ENCODE data around the gene SELENBP1.
A peak's percentile ranks its signal among the peaks of the same experiment; 100 is the strongest.

The SELENBP1 gene

GRCh38 chr1:151346769-151347522 is 25.6 kb downstream of the SELENBP1 start, which contains the start of gene RFX5:
RFX5 (minus strand) TSS chr1:151347252; CDS start chr1:151346320, 932 bp downstream.
- peak within 1 kb of the TSS; percentile 74 for H3K4me3 ChIP-seq (ENCODE audit: low read depth, low read length)
- peak; percentile 87 for DNase-seq (ENCODE audit: low read depth)

- H3K4me3 ChIP-seq (ENCODE audit: low read depth, low read length): peak overlapping the region; percentile 74
- no peak for DNase-seq (ENCODE audit: low read depth)
These were observed 26.3 kb downstream of the SELENBP1 start for GRCh38 chr1:151346082-151346768.

GRCh38 chr1:151344291-151344690 is 28.2 kb downstream of the SELENBP1 start:
- no peak for DNase-seq (ENCODE audit: low read depth)
- no peak overlapping the region for H3K4me3 ChIP-seq (ENCODE audit: low read depth, low read length)

- no peak for DNase-seq (ENCODE audit: low read depth)
These were observed 28.9 kb downstream of the SELENBP1 start for GRCh38 chr1:151343587-151343986.

GRCh38 chr1:151342569-151342968 is 29.9 kb downstream of the SELENBP1 start:
- DNase-seq (ENCODE audit: low read depth): no peak
- no peak overlapping the region for H3K4me3 ChIP-seq (ENCODE audit: low read depth, low read length)

More at GRCh38 chr1:151343587-151343986, 28.9 kb downstream of the SELENBP1 start:
- H3K4me3 ChIP-seq (ENCODE audit: low read depth, low read length): no peak overlapping the region

- no peak overlapping the region for H3K4me3 ChIP-seq (ENCODE audit: low read depth, low read length)
- DNase-seq (ENCODE audit: low read depth): no peak
These were observed 30.5 kb downstream of the SELENBP1 start for GRCh38 chr1:151342021-151342420.

- no peak overlapping the region for H3K4me3 ChIP-seq (ENCODE audit: low read depth, low read length)
- DNase-seq (ENCODE audit: low read depth): peak; percentile 51
These were observed 31.4 kb downstream of the SELENBP1 start for GRCh38 chr1:151340870-151341754.

GRCh38 chr1:151336556-151336955 is 35.9 kb downstream of the SELENBP1 start:
- no peak for DNase-seq (ENCODE audit: low read depth)
- no peak overlapping the region for H3K4me3 ChIP-seq (ENCODE audit: low read depth, low read length)

GRCh38 chr1:151334822-151335221 is 37.7 kb downstream of the SELENBP1 start:
- DNase-seq (ENCODE audit: low read depth): no peak
- H3K4me3 ChIP-seq (ENCODE audit: low read depth, low read length): no peak overlapping the region

GRCh38 chr1:151327903-151328674 is 44.4 kb downstream of the SELENBP1 start:
- peak overlapping the region; percentile 74 for H3K4me3 ChIP-seq (ENCODE audit: low read depth, low read length)
- no peak for DNase-seq (ENCODE audit: low read depth)

- DNase-seq (ENCODE audit: low read depth): peak; percentile 90
- peak within 1 kb of the TSS; percentile 74 for H3K4me3 ChIP-seq (ENCODE audit: low read depth, low read length)
These were observed 45.1 kb downstream of the SELENBP1 start, which contains the start of gene PI4KB for GRCh38 chr1:151327223-151327902. PI4KB (minus strand) TSS chr1:151327416; CDS start chr1:151316481, 10,935 bp downstream.

- no peak for DNase-seq (ENCODE audit: low read depth)
- peak overlapping the region; percentile 74 for H3K4me3 ChIP-seq (ENCODE audit: low read depth, low read length)
These were observed 45.8 kb downstream of the SELENBP1 start for GRCh38 chr1:151326619-151327222.

GRCh38 chr1:151325646-151326429 is 46.7 kb downstream of the SELENBP1 start:
- peak overlapping the region; percentile 74 for H3K4me3 ChIP-seq (ENCODE audit: low read depth, low read length)
- no peak for DNase-seq (ENCODE audit: low read depth)

- no peak overlapping the region for H3K4me3 ChIP-seq (ENCODE audit: low read depth, low read length)
These were observed 47.3 kb downstream of the SELENBP1 start for GRCh38 chr1:151325231-151325630.

GRCh38 chr1:151324390-151324930 is 48.0 kb downstream of the SELENBP1 start:
- H3K4me3 ChIP-seq (ENCODE audit: low read depth, low read length): no peak overlapping the region
- DNase-seq (ENCODE audit: low read depth): no peak

More at GRCh38 chr1:151325231-151325630, 47.3 kb downstream of the SELENBP1 start:
- no peak for DNase-seq (ENCODE audit: low read depth)

GRCh38 chr1:151318975-151319374 is 53.5 kb downstream of the SELENBP1 start:
- no peak for DNase-seq (ENCODE audit: low read depth)
- no peak overlapping the region for H3K4me3 ChIP-seq (ENCODE audit: low read depth, low read length)

All from skeletal muscle cell (primary cell).